ENCODE data around the gene APOF.

- TF ChIP-seq YY1 (IDR thresholded peaks at IDR 0.05; ENCODE audit: extremely low read depth, insufficient replicate concordance, low read depth, low read length): no peak
- no peak for TF ChIP-seq CTCF (IDR thresholded peaks at IDR 0.05 in 2 of 3, conservative IDR thresholded peaks at IDR 0.05 in 1 of 3; ENCODE audit: borderline replicate concordance in 1 of 3, insufficient read depth in 1 of 3, low read depth in 2 of 3, low read length in 2 of 3)
- TF ChIP-seq CBX3 (IDR thresholded peaks at IDR 0.05; ENCODE audit: low read depth): no peak
- no peak for TF ChIP-seq SRF (IDR thresholded peaks at IDR 0.05; ENCODE audit: low read depth)
- TF ChIP-seq POLR2AphosphoS5 (IDR thresholded peaks at IDR 0.05; ENCODE audit: low read depth, low read length): no peak
- TF ChIP-seq MAX (IDR thresholded peaks at IDR 0.05): no peak
- TF ChIP-seq ZBTB33 (IDR thresholded peaks at IDR 0.05; ENCODE audit: extremely low read depth, insufficient replicate concordance, low read length): no peak
Measured at GRCh38 chr12:56387152-56387736, 24.6 kb upstream of the APOF start.
